H9 (cell line): Measurements from ENCODE around the gene ANXA2. TPM values are rescaled to one million over a fixed set of nuclear protein-coding genes. Genes with fewer than 3 reads are reported as not detected.

Source experiments
- DNase-seq: peaks from one replicate; pipeline ENCODE4 v3.0.0-alpha.2; 2017
- H2AFZ ChIP-seq: one replicate; pipeline ENCODE4 v1.6.1; 2013; ENCODE audit warnings: mild to moderate bottlenecking, low read length, control low read depth, moderate library complexity
- H2AK5ac ChIP-seq: 2 replicates; pipeline ENCODE4 v1.6.1; 2013; ENCODE audit warnings: low read length, control low read depth, mixed read lengths; ENCODE audit not compliant: insufficient read length
- H2BK120ac ChIP-seq: one replicate; pipeline ENCODE4 v1.6.1; 2013; ENCODE audit warnings: low read depth, mild to moderate bottlenecking, low read length, control low read depth, inconsistent platforms; ENCODE audit not compliant: poor library complexity, severe bottlenecking
- H2BK12ac ChIP-seq: 2 replicates; pipeline ENCODE4 v1.6.1; 2013; ENCODE audit warnings: low read length, control low read depth, mixed read lengths, low read depth; ENCODE audit not compliant: insufficient read length
- H2BK15ac ChIP-seq: 2 replicates; pipeline ENCODE4 v1.6.1; 2013; ENCODE audit warnings: low read depth, low read length, control low read depth
- H2BK20ac ChIP-seq: one replicate; pipeline ENCODE4 v1.6.1; 2013; ENCODE audit warnings: low read depth, mild to moderate bottlenecking, low read length, control low read depth, inconsistent platforms; ENCODE audit not compliant: poor library complexity, severe bottlenecking
- H2BK5ac ChIP-seq: 2 replicates; pipeline ENCODE4 v1.6.1; 2013; ENCODE audit warnings: low read length, control low read depth, mixed read lengths; ENCODE audit not compliant: insufficient read length
- H3K14ac ChIP-seq: 2 replicates; pipeline ENCODE4 v1.6.1; 2013; ENCODE audit warnings: low read length, control low read depth; ENCODE audit not compliant: insufficient read depth
- H3K18ac ChIP-seq: 2 replicates; pipeline ENCODE4 v1.6.1; 2013; ENCODE audit warnings: low read depth, mild to moderate bottlenecking, mixed read lengths, low read length, control low read depth; ENCODE audit not compliant: insufficient read length
- H3K23ac ChIP-seq: 2 replicates; pipeline ENCODE4 v1.6.1; 2013; ENCODE audit warnings: low read length, control low read depth, mixed read lengths, low read depth; ENCODE audit not compliant: insufficient read length
- H3K23me2 ChIP-seq: 2 replicates; pipeline ENCODE4 v1.6.1; 2013; ENCODE audit warnings: low read depth, mild to moderate bottlenecking, mixed read lengths, low read length, control low read depth; ENCODE audit not compliant: insufficient read length, poor library complexity, severe bottlenecking
- H3K27ac ChIP-seq: 2 replicates; pipeline ENCODE4 v1.5.1; 2013; ENCODE audit warnings: low read length, control low read depth, mixed read lengths, low read depth; ENCODE audit not compliant: insufficient read length
- H3K27me3 ChIP-seq: 2 replicates; pipeline ENCODE4 v1.6.1; 2013; ENCODE audit warnings: low read length, control low read depth, inconsistent platforms; ENCODE audit not compliant: insufficient read depth
- H3K4ac ChIP-seq: 2 replicates; pipeline ENCODE4 v1.6.1; 2013; ENCODE audit warnings: low read depth, mild to moderate bottlenecking, control low read depth, inconsistent platforms, low read length, moderate library complexity
- H3K4me1 ChIP-seq: 2 replicates; pipeline ENCODE4 v1.6.1; 2013; ENCODE audit warnings: low read length, control low read depth, inconsistent platforms; ENCODE audit not compliant: insufficient read depth
- H3K4me2 ChIP-seq: 2 replicates; pipeline ENCODE4 v1.6.1; 2013; ENCODE audit warnings: low read length, control low read depth, mixed read lengths; ENCODE audit not compliant: insufficient read length, insufficient read depth
- H3K56ac ChIP-seq: 2 replicates; pipeline ENCODE4 v1.6.1; 2013; ENCODE audit warnings: low read depth, mild to moderate bottlenecking, mixed read lengths, low read length, control low read depth; ENCODE audit not compliant: insufficient read length
- H3K79me1 ChIP-seq: 2 replicates; pipeline ENCODE4 v1.6.1; 2013; ENCODE audit warnings: low read depth, mild to moderate bottlenecking, moderate library complexity, low read length, control low read depth, inconsistent platforms; ENCODE audit not compliant: insufficient read depth, poor library complexity, severe bottlenecking
- H3K79me2 ChIP-seq: 2 replicates; pipeline ENCODE4 v1.6.1; 2013; ENCODE audit warnings: low read length, control low read depth, inconsistent platforms; ENCODE audit not compliant: insufficient read depth
- H3K9ac ChIP-seq: 2 replicates; pipeline ENCODE4 v1.6.1; 2013; ENCODE audit warnings: low read length, control low read depth, mixed read lengths; ENCODE audit not compliant: insufficient read length; ENCODE audit errors: extremely low read depth
- H3K9me3 ChIP-seq: one replicate; pipeline ENCODE4 v1.6.1; 2013; ENCODE audit warnings: low read depth, low read length, inconsistent platforms; ENCODE audit not compliant: control insufficient read depth
- H3T11ph ChIP-seq: one replicate; pipeline ENCODE4 v1.6.1; 2013; ENCODE audit warnings: mild to moderate bottlenecking, low read length, control low read depth, inconsistent platforms
- H4K20me1 ChIP-seq: one replicate; pipeline ENCODE4 v1.6.1; 2013; ENCODE audit not compliant: control insufficient read depth, insufficient read length, insufficient read depth
- H4K5ac ChIP-seq: 2 replicates; pipeline ENCODE4 v1.6.1; 2013; ENCODE audit warnings: low read depth, mild to moderate bottlenecking, mixed read lengths, low read length, control low read depth; ENCODE audit not compliant: insufficient read length
- H4K8ac ChIP-seq: replicated peaks from 2 replicates; pipeline ENCODE4 v1.6.1; 2013; ENCODE audit warnings: low read length, control low read depth, mixed read lengths, low read depth; ENCODE audit not compliant: insufficient read length
- H4K91ac ChIP-seq: 2 replicates; pipeline ENCODE4 v1.6.1; 2013; ENCODE audit warnings: low read depth, mild to moderate bottlenecking, moderate library complexity, mixed read lengths, low read length, control low read depth; ENCODE audit not compliant: insufficient read length
- H3K27ac Mint-ChIP-seq, 3 experiments: 2 replicates in 2 of 3; 3 replicates in 1 of 3; pipeline ENCODE4 v1.8.0; 2020 to 2021; ENCODE audit warnings: mixed read lengths in 3 of 3, mild to moderate bottlenecking in 1 of 3, moderate library complexity in 1 of 3
- H3K27me3 Mint-ChIP-seq: 2 replicates; pipeline ENCODE4 v1.8.0; 2021; ENCODE audit warnings: low read depth, mild to moderate bottlenecking, moderate library complexity, mixed read lengths
- H3K36me3 Mint-ChIP-seq, 3 experiments: 2 replicates in 2 of 3; 3 replicates in 1 of 3; pipeline ENCODE4 v1.8.0; 2020 to 2021; ENCODE audit warnings: low read depth in 3 of 3, mixed read lengths in 3 of 3; ENCODE audit not compliant: insufficient read depth in 1 of 3
- H3K4me1 Mint-ChIP-seq, 2 experiments: 2 replicates each; pipeline ENCODE4 v1.8.0; 2020; ENCODE audit warnings: mixed read lengths in 2 of 2
- H3K4me3 Mint-ChIP-seq, 2 experiments: 2 replicates in 1 of 2; 3 replicates in 1 of 2; pipeline ENCODE4 v1.8.0; 2020 to 2021; ENCODE audit warnings: mild to moderate bottlenecking in 2 of 2, mixed read lengths in 2 of 2, moderate library complexity in 1 of 2
- H3K9me3 Mint-ChIP-seq, 2 experiments: 2 replicates in 1 of 2; 3 replicates in 1 of 2; pipeline ENCODE4 v1.8.0; 2020; ENCODE audit warnings: mild to moderate bottlenecking in 2 of 2, mixed read lengths in 2 of 2, moderate library complexity in 1 of 2
- CTCF ChIP-seq: fragments of 200-600 bp; sonication (generic); conservative IDR thresholded peaks from 3 replicates; pipeline ENCODE4 v1.8.0; 2021; ENCODE audit warnings: antibody characterized with exemption, mild to moderate bottlenecking
- WGBS: extraction: QIAGEN DNeasy Blood & Tissue Kit; methylation state at CpG from one replicate; pipeline ENCODE4 v1.1.7; 2013; ENCODE audit warnings: missing lambda C conversion rate, low lambda C conversion rate, mixed read lengths; ENCODE audit not compliant: insufficient read length; ENCODE audit errors: extremely low coverage; 5-methylcytosine and 5-hydroxymethylcytosine counted together
- total RNA-seq: library from RNA; stranded (reverse); gene quantifications from 2 replicates; pipeline ENCODE4 v1.2.1, GENCODE V29; 2021

Gene ANXA2
- total RNA-seq, 1 experiment from 2014 or later: 126 TPM

- Histone ChIP-seq H3K4me2 (peak overlapping the region; percentile 87), H3T11ph (no peak overlapping the region), H3K79me2 (peaks cover 6% of the 10 kb centered on the region; the same call in 1 of the 2 replicates), H3K4ac (no peak overlapping the region), H3K14ac (peak overlapping the region; percentile 92), H4K20me1 (no peaks in the 10 kb centered on the region), H3K23ac (no peak overlapping the region), H3K23me2 (peaks cover 23% of the 10 kb centered on the region), H3K4me1 (peaks cover 9% of the 10 kb centered on the region; the same call in 1 of the 2 replicates), H3K9ac (peak overlapping the region; percentile 30), H3K56ac (no peak overlapping the region), H2BK12ac (no peak overlapping the region), H3K9me3 (no peaks in the 10 kb centered on the region), H2BK120ac (no peak overlapping the region), H2AK5ac (no peak overlapping the region), H4K5ac (no peak overlapping the region), H2BK20ac (no peak overlapping the region), H3K79me1 (no peaks in the 10 kb centered on the region), H3K18ac (peak overlapping the region; percentile 92), H2BK15ac (no peak overlapping the region), H3K27ac (no peak overlapping the region), H2BK5ac (no peak overlapping the region), H4K8ac (no peak overlapping the region), H3K27me3 (peaks cover 1% of the 10 kb centered on the region; the same call in 1 of the 2 replicates), H4K91ac (no peak overlapping the region), H2AFZ (peak overlapping the region; percentile 50)
- peaks cover 0 to 3% (median 0%) of the 10 kb centered on the region in 3 experiments; a peak in 2 of 7 replicates for H3K36me3 Mint-ChIP-seq
- no peak overlapping the region for H3K27ac Mint-ChIP-seq
- H3K4me3 Mint-ChIP-seq: peak overlapping the region; percentile 70 to 83
- TF ChIP-seq CTCF: no peak
- H3K4me1 Mint-ChIP-seq: peaks cover 48 to 49% of the 10 kb centered on the region in 2 experiments
- no CpG with 5 or more reads among the region's 21 CpGs for WGBS
- no peaks in the 10 kb centered on the region; a peak in 1 of 5 replicates for H3K9me3 Mint-ChIP-seq
- peaks cover 38% of the 10 kb centered on the region for H3K27me3 Mint-ChIP-seq
- DNase-seq: no peak
Observed at GRCh38 chr15:60399246-60399915, 1.6 kb upstream of the ANXA2 start.
